H9 (cell line): ENCODE data around the gene MYOD1. TPM values are rescaled to one million over a fixed set of nuclear protein-coding genes. Genes with fewer than 3 reads are reported as not detected.

Experiments used
- DNase-seq: peaks from one replicate; pipeline ENCODE4 v3.0.0-alpha.2; 2017
- H2AFZ ChIP-seq: one replicate; pipeline ENCODE4 v1.6.1; 2013; ENCODE audit warnings: mild to moderate bottlenecking, low read length, control low read depth, moderate library complexity
- H2AK5ac ChIP-seq: 2 replicates; pipeline ENCODE4 v1.6.1; 2013; ENCODE audit warnings: low read length, control low read depth, mixed read lengths; ENCODE audit not compliant: insufficient read length
- H2BK120ac ChIP-seq: one replicate; pipeline ENCODE4 v1.6.1; 2013; ENCODE audit warnings: low read depth, mild to moderate bottlenecking, low read length, control low read depth, inconsistent platforms; ENCODE audit not compliant: poor library complexity, severe bottlenecking
- H2BK12ac ChIP-seq: 2 replicates; pipeline ENCODE4 v1.6.1; 2013; ENCODE audit warnings: low read length, control low read depth, mixed read lengths, low read depth; ENCODE audit not compliant: insufficient read length
- H2BK15ac ChIP-seq: 2 replicates; pipeline ENCODE4 v1.6.1; 2013; ENCODE audit warnings: low read depth, low read length, control low read depth
- H2BK20ac ChIP-seq: one replicate; pipeline ENCODE4 v1.6.1; 2013; ENCODE audit warnings: low read depth, mild to moderate bottlenecking, low read length, control low read depth, inconsistent platforms; ENCODE audit not compliant: poor library complexity, severe bottlenecking
- H2BK5ac ChIP-seq: 2 replicates; pipeline ENCODE4 v1.6.1; 2013; ENCODE audit warnings: low read length, control low read depth, mixed read lengths; ENCODE audit not compliant: insufficient read length
- H3K14ac ChIP-seq: 2 replicates; pipeline ENCODE4 v1.6.1; 2013; ENCODE audit warnings: low read length, control low read depth; ENCODE audit not compliant: insufficient read depth
- H3K18ac ChIP-seq: 2 replicates; pipeline ENCODE4 v1.6.1; 2013; ENCODE audit warnings: low read depth, mild to moderate bottlenecking, mixed read lengths, low read length, control low read depth; ENCODE audit not compliant: insufficient read length
- H3K23ac ChIP-seq: 2 replicates; pipeline ENCODE4 v1.6.1; 2013; ENCODE audit warnings: low read length, control low read depth, mixed read lengths, low read depth; ENCODE audit not compliant: insufficient read length
- H3K23me2 ChIP-seq: 2 replicates; pipeline ENCODE4 v1.6.1; 2013; ENCODE audit warnings: low read depth, mild to moderate bottlenecking, mixed read lengths, low read length, control low read depth; ENCODE audit not compliant: insufficient read length, poor library complexity, severe bottlenecking
- H3K27ac ChIP-seq: 2 replicates; pipeline ENCODE4 v1.5.1; 2013; ENCODE audit warnings: low read length, control low read depth, mixed read lengths, low read depth; ENCODE audit not compliant: insufficient read length
- H3K27me3 ChIP-seq: 2 replicates; pipeline ENCODE4 v1.6.1; 2013; ENCODE audit warnings: low read length, control low read depth, inconsistent platforms; ENCODE audit not compliant: insufficient read depth
- H3K4ac ChIP-seq: 2 replicates; pipeline ENCODE4 v1.6.1; 2013; ENCODE audit warnings: low read depth, mild to moderate bottlenecking, control low read depth, inconsistent platforms, low read length, moderate library complexity
- H3K4me1 ChIP-seq: 2 replicates; pipeline ENCODE4 v1.6.1; 2013; ENCODE audit warnings: low read length, control low read depth, inconsistent platforms; ENCODE audit not compliant: insufficient read depth
- H3K4me2 ChIP-seq: 2 replicates; pipeline ENCODE4 v1.6.1; 2013; ENCODE audit warnings: low read length, control low read depth, mixed read lengths; ENCODE audit not compliant: insufficient read length, insufficient read depth
- H3K56ac ChIP-seq: 2 replicates; pipeline ENCODE4 v1.6.1; 2013; ENCODE audit warnings: low read depth, mild to moderate bottlenecking, mixed read lengths, low read length, control low read depth; ENCODE audit not compliant: insufficient read length
- H3K79me1 ChIP-seq: 2 replicates; pipeline ENCODE4 v1.6.1; 2013; ENCODE audit warnings: low read depth, mild to moderate bottlenecking, moderate library complexity, low read length, control low read depth, inconsistent platforms; ENCODE audit not compliant: insufficient read depth, poor library complexity, severe bottlenecking
- H3K79me2 ChIP-seq: 2 replicates; pipeline ENCODE4 v1.6.1; 2013; ENCODE audit warnings: low read length, control low read depth, inconsistent platforms; ENCODE audit not compliant: insufficient read depth
- H3K9ac ChIP-seq: 2 replicates; pipeline ENCODE4 v1.6.1; 2013; ENCODE audit warnings: low read length, control low read depth, mixed read lengths; ENCODE audit not compliant: insufficient read length; ENCODE audit errors: extremely low read depth
- H3K9me3 ChIP-seq: one replicate; pipeline ENCODE4 v1.6.1; 2013; ENCODE audit warnings: low read depth, low read length, inconsistent platforms; ENCODE audit not compliant: control insufficient read depth
- H3T11ph ChIP-seq: one replicate; pipeline ENCODE4 v1.6.1; 2013; ENCODE audit warnings: mild to moderate bottlenecking, low read length, control low read depth, inconsistent platforms
- H4K20me1 ChIP-seq: one replicate; pipeline ENCODE4 v1.6.1; 2013; ENCODE audit not compliant: control insufficient read depth, insufficient read length, insufficient read depth
- H4K5ac ChIP-seq: 2 replicates; pipeline ENCODE4 v1.6.1; 2013; ENCODE audit warnings: low read depth, mild to moderate bottlenecking, mixed read lengths, low read length, control low read depth; ENCODE audit not compliant: insufficient read length
- H4K8ac ChIP-seq: replicated peaks from 2 replicates; pipeline ENCODE4 v1.6.1; 2013; ENCODE audit warnings: low read length, control low read depth, mixed read lengths, low read depth; ENCODE audit not compliant: insufficient read length
- H4K91ac ChIP-seq: 2 replicates; pipeline ENCODE4 v1.6.1; 2013; ENCODE audit warnings: low read depth, mild to moderate bottlenecking, moderate library complexity, mixed read lengths, low read length, control low read depth; ENCODE audit not compliant: insufficient read length
- H3K27ac Mint-ChIP-seq, 3 experiments: 2 replicates in 2 of 3; 3 replicates in 1 of 3; pipeline ENCODE4 v1.8.0; 2020 to 2021; ENCODE audit warnings: mixed read lengths in 3 of 3, mild to moderate bottlenecking in 1 of 3, moderate library complexity in 1 of 3
- H3K27me3 Mint-ChIP-seq: 2 replicates; pipeline ENCODE4 v1.8.0; 2021; ENCODE audit warnings: low read depth, mild to moderate bottlenecking, moderate library complexity, mixed read lengths
- H3K36me3 Mint-ChIP-seq, 3 experiments: 2 replicates in 2 of 3; 3 replicates in 1 of 3; pipeline ENCODE4 v1.8.0; 2020 to 2021; ENCODE audit warnings: low read depth in 3 of 3, mixed read lengths in 3 of 3; ENCODE audit not compliant: insufficient read depth in 1 of 3
- H3K4me1 Mint-ChIP-seq, 2 experiments: 2 replicates each; pipeline ENCODE4 v1.8.0; 2020; ENCODE audit warnings: mixed read lengths in 2 of 2
- H3K4me3 Mint-ChIP-seq, 2 experiments: 2 replicates in 1 of 2; 3 replicates in 1 of 2; pipeline ENCODE4 v1.8.0; 2020 to 2021; ENCODE audit warnings: mild to moderate bottlenecking in 2 of 2, mixed read lengths in 2 of 2, moderate library complexity in 1 of 2
- H3K9me3 Mint-ChIP-seq, 2 experiments: 2 replicates in 1 of 2; 3 replicates in 1 of 2; pipeline ENCODE4 v1.8.0; 2020; ENCODE audit warnings: mild to moderate bottlenecking in 2 of 2, mixed read lengths in 2 of 2, moderate library complexity in 1 of 2
- WGBS: extraction: QIAGEN DNeasy Blood & Tissue Kit; methylation state at CpG from one replicate; pipeline ENCODE4 v1.1.7; 2013; ENCODE audit warnings: missing lambda C conversion rate, low lambda C conversion rate, mixed read lengths; ENCODE audit not compliant: insufficient read length; ENCODE audit errors: extremely low coverage; 5-methylcytosine and 5-hydroxymethylcytosine counted together
- total RNA-seq: library from RNA; stranded (reverse); gene quantifications from 2 replicates; pipeline ENCODE4 v1.2.1, GENCODE V29; 2021
- TF ChIP-seq, protein P1 (sequence below): fragments of 200-600 bp; sonication (generic); conservative IDR thresholded peaks from 3 replicates; pipeline ENCODE4 v1.8.0; 2021; ENCODE audit warnings: antibody characterized with exemption, mild to moderate bottlenecking

The MYOD1 gene
- total RNA-seq, 1 experiment from 2014 or later, result not detected

DNA sequence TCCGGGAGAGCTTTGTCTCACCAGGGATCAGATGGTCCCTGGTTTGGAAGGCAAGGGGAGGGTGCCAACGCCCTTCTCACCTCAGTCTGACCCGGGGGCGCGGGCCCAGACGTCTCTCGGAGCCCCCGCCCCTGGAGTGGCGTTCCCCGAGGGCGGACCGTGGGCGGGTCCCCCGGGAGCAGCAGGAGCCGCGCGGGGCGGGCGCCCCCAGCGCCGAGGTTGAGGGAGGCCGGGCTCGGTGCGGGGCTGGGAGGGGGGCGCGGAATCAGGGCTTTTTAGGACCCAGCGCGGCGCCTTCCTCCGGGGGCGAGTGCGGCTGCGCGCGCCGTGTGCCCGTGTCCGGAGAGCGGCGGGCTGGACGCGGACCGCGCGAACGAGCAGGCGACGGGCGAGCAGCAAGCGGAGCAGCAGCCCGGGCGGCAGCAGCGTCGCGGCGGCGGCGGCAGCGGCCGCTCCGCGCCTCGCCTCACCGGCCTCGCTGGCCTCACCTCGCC lies 15.1 kb downstream of the MYOD1 start, which contains the start of gene KCNC1:
Gene KCNC1 (plus strand): TSS at position 364 of the 494 bp plus-strand sequence. CDS start 1,222 bp downstream, outside the sequence.
- Histone ChIP-seq H2BK15ac (no peak within 1 kb of the TSS), H4K20me1 (no peaks in the 10 kb centered on the region), H3K23ac (no peak within 1 kb of the TSS), H3K4ac (no peak within 1 kb of the TSS), H4K5ac (no peak within 1 kb of the TSS), H3K9ac (no peak within 1 kb of the TSS), H3K27ac (no peak within 1 kb of the TSS), H2BK120ac (no peak within 1 kb of the TSS), H2AK5ac (no peak within 1 kb of the TSS), H3K4me2 (peak within 1 kb of the TSS; percentile 37), H2BK20ac (no peak within 1 kb of the TSS), H2BK5ac (no peak within 1 kb of the TSS), H3K27me3 (peaks cover 31% of the 10 kb centered on the region), H3K9me3 (no peaks in the 10 kb centered on the region), H3T11ph (no peak within 1 kb of the TSS), H3K79me1 (no peaks in the 10 kb centered on the region), H2BK12ac (no peak within 1 kb of the TSS), H4K8ac (no peak within 1 kb of the TSS), H3K79me2 (no peaks in the 10 kb centered on the region), H3K14ac (no peak within 1 kb of the TSS), H3K23me2 (peaks cover 5% of the 10 kb centered on the region), H4K91ac (no peak within 1 kb of the TSS), H3K18ac (no peak within 1 kb of the TSS), H3K56ac (no peak within 1 kb of the TSS), H2AFZ (no peak within 1 kb of the TSS), H3K4me1 (no peaks in the 10 kb centered on the region)
- peaks cover 0 to 2% (median 0%) of the 10 kb centered on the region in 3 experiments; a peak in 1 of 7 replicates for H3K36me3 Mint-ChIP-seq
- WGBS, result no CpG with 5 or more reads among the region's 66 CpGs
- H3K4me3 Mint-ChIP-seq, result peak within 1 kb of the TSS; percentile 52 to 85
- DNase-seq, result peak; percentile 56
- peaks cover 34% of the 10 kb centered on the region for H3K27me3 Mint-ChIP-seq
- peak within 1 kb of the TSS in 1 of 3 experiments; percentile 73; a peak in 1 of 7 replicates for H3K27ac Mint-ChIP-seq
- peaks cover 2 to 7% of the 10 kb centered on the region in 2 experiments; a peak in 4 of 5 replicates for H3K9me3 Mint-ChIP-seq
- TF ChIP-seq, protein P1, sequence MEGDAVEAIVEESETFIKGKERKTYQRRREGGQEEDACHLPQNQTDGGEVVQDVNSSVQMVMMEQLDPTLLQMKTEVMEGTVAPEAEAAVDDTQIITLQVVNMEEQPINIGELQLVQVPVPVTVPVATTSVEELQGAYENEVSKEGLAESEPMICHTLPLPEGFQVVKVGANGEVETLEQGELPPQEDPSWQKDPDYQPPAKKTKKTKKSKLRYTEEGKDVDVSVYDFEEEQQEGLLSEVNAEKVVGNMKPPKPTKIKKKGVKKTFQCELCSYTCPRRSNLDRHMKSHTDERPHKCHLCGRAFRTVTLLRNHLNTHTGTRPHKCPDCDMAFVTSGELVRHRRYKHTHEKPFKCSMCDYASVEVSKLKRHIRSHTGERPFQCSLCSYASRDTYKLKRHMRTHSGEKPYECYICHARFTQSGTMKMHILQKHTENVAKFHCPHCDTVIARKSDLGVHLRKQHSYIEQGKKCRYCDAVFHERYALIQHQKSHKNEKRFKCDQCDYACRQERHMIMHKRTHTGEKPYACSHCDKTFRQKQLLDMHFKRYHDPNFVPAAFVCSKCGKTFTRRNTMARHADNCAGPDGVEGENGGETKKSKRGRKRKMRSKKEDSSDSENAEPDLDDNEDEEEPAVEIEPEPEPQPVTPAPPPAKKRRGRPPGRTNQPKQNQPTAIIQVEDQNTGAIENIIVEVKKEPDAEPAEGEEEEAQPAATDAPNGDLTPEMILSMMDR, result peak; percentile 20; the same call in 1 of the 3 replicates
- peaks cover 2 to 26% of the 10 kb centered on the region in 2 experiments; a peak in 3 of 4 replicates for H3K4me1 Mint-ChIP-seq
